GM11168 (cell line): ENCODE results near the gene PLTP.

Experiments
- in situ Hi-C: fragments of 300-500 bp; cut with MboI; formaldehyde crosslinking; loops from one replicate; pipeline ENCODE4 v1.12.0; 2022; ENCODE audit warnings: low sequenced_read_pairs; ENCODE audit not compliant: unreplicated experiment

Gene PLTP

DNA sequence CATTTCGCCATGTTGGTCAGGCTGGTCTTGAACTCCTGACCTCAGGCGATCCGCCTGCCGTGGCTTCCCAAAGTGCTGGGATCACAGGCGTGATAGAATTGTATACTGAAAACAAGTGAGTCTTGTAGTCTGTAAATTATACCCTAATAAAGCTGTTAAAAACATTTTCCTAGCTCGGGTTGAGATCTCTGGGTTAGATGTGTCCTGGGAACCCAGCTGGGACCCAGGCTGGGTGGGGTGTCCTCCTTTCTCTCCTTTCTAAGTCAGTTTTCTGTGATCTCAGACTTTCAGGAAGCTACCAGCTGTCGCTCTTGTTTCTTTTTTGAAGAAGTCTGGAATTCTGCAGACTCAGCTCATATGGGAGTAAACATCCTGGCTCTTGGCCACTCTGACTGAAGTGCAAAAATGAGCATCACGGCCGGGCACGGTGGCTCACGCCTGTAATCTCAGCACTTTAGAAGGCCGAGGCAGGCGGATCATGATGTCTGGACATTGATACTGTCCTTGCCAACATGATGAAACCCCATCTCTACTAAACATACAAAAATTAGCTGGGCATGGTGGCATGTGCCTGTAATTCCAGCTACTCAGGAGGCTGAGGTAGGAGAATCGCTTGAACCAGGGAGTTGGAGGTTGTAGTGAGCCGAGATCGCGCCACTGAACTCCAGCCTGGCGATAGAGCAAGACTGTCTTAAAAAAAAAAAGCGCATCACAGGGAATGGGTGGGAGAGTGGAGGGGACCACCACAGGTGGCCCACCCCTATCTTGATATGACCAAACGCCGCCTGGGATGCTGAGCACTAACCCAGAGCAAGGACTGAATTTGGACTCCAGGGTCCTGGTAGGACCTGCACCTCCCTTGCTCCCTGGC, 12.7 kb upstream of the PLTP start:
- in situ Hi-C loops = no loop called here

GRCh38 chr20:45921337-45922189, 9.6 kb upstream of the PLTP start:
- in situ Hi-C loops = no loop called here

DNA sequence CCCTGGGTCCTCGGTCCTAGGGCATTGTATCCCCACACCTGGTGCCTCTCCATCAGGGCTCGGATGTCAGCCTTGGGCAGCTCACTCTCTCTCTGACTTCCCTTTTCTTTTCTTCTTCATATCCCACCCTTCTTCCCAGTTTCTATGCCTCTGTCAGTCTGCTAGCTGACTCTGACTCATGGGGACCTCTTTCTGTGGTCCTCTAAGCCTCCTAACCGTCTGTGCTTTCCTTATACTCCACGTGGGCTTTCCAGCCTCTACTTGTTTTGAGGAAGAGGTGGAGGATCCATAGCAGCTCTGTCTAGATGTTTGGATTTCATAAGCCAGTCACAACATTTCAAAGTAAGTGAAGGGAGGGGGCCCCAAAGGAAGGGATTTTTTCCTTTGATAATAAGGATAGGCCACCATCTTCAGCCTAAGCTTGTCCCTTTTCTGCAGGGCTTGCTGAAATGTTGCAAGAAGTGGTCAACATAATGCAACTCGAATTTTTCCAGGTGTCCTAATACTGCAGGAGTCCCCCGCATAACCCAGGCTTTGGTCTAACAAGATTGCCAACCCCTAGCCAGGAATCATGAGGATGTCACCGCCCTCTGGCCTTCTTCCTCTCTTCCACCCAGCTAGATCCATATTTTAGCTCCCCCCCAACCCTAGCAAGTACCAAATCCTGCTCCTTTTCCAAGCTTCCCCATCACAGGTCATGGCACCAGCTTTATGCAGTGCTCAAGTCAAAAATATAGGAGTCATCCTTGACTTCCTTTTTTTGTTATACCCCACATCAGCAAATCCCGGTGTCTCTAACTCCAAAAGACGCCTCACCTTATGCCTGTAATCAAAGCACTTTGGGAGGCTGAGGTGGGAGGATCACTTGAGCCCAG, 8.7 kb upstream of the PLTP start:
- in situ Hi-C loops = no loop called here

GRCh38 chr20:45919542-45920399, 7.8 kb upstream of the PLTP start:
- in situ Hi-C loops = no loop called here

- in situ Hi-C loops = no loop called here
These were observed 7.0 kb upstream of the PLTP start for GRCh38 chr20:45918779-45919537.

- in situ Hi-C loops = no loop called here
These were observed 6.3 kb upstream of the PLTP start for GRCh38 chr20:45918182-45918737.

GRCh38 chr20:45917790-45918141, 5.8 kb upstream of the PLTP start:
- in situ Hi-C loops = no loop called here

- in situ Hi-C loops = no loop called here
These were observed 1.2 kb upstream of the PLTP start for GRCh38 chr20:45913116-45913515.

GRCh38 chr20:45912344-45912682, 358 bp upstream of the PLTP start:
- in situ Hi-C loops = no loop called here

DNA sequence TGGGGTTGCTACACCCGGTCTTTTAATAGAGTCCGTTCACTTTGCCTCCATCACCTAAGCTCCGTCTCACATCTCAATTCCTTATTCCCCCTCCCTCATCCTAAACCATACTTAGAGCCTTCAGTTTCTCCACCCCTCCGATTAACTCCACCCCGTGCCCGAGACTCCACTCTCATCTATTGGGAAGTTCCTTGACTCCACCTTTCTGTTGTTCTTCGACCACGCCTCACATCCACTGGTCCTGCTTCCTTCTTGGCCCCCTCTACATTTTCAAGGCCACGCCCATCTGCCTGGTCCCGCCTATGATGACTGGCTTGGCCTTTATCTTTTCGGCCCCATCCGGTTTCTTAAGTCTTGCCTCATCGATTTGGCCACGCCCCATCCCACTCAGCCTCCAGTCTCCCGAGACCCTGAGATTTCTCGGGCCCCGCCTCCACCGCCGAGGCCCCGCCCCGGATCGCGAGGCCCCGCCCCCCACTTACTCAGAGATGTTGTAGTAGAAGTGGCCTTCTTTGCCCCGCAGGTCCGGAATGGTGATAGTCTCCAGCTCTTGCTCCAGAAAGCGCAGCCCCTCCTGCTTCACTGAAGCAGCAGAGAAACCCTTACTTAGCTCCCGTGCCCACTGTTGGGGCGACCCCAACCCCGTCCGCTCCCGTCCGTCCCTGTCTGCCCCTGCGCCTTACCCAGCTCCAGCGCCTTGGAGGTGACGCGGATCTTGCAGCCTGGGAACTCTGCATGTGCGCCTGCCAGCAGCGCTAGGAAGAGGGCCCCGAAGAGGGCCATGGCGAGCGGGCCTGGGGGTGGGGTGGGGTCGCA, 1.1 kb downstream of the PLTP start:
- in situ Hi-C loops = no loop called here

DNA sequence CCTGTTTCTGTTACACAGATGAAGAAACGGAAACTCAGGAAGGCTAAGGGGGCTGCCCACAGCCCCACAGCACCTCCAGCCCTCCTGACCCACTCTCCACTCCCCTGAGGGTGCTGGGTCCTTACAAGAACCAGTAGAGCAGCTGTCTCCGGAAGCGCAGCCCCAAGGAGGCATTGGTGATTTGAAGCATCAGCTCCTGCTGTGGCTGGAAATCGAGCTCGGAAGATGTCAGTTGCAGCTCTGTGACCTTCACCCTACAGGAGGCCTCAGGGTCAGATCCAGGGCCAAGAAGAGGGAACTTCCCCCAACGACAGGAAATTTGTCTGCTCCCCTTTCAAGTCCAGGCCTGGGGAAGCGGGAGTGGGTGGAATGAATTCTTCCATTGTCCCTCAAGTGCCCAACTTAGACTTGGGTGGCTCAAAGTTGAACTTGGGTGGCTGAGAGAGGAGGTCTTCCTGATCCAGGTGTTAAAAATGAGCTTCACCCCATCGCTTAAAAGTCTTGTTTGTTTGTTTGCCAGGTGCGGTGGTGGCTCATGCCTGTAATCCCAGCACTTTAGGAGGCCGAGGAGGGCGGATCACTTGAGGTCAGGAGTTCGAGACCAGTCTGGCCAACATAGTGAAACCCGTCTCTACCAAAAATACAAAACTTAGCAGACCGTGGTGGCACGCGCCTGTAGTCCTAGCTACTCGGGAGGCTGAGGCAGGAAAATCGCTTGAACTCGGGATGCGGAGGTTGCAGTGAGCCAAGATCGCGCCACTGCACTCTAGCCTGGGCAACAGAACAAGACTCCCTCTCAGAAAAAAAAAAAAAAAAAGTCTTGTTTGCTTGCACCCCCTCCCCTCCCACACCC, 1.9 kb downstream of the PLTP start:
- in situ Hi-C loops = no loop called here

GRCh38 chr20:45909336-45909808, 2.6 kb downstream of the PLTP start:
- in situ Hi-C loops = no loop called here

GRCh38 chr20:45908084-45908483, 3.9 kb downstream of the PLTP start:
- in situ Hi-C loops = no loop called here

GRCh38 chr20:45907219-45907948, 4.6 kb downstream of the PLTP start:
- in situ Hi-C loops = no loop called here

DNA sequence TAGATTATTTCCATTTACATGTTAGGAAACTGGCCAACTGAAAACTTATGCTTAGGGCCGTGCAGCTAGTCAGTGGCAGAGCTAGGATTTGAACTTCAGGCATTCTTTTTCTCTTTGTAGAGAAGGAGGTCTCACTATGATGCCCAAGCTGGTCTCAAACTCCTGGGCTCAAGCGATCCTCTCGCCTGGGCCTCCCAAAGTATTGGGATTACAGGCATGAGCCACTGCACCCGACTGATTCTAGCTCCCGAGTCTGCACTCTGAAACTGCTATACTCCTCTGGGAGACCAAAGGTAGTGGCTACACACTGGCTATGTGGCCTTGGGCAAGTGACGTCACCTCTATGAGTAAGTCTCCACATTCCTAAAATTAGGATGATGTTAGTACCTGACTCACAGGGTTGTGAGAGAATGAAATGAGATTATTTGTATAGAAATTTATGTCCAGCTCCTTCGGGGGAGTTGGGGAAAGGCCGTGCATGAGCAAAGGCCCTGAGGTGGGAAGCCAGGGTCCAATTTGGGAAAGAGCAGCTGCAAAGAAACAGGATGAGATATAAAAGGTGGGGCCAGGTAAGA, 6.4 kb downstream of the PLTP start:
- in situ Hi-C loops = no loop called here
